SIG-M5 (cell line): ENCODE data around the gene PTH2.
"Not testable (repeated sequence)": the region's sequence is repeated elsewhere in the genome, so short reads cannot be mapped to it uniquely, and the experiment has no call there.

Experiments
- DNase-seq: peaks from one replicate; lab custom pipeline; 2025; lab: John Stamatoyannopoulos, UW

PTH2 gene

GRCh38 chr19:49447485-49448431, 24.5 kb upstream of the PTH2 start:
- DNase-seq, result no peak

- no peak for DNase-seq
Observed at GRCh38 chr19:49445997-49446396, 22.8 kb upstream of the PTH2 start.

- DNase-seq, result not testable (repeated sequence)
Observed at GRCh38 chr19:49444100-49444700, 21.0 kb upstream of the PTH2 start.

GRCh38 chr19:49443366-49444099, 20.3 kb upstream of the PTH2 start:
- DNase-seq, result peak; percentile 54

- no peak for DNase-seq
Observed at GRCh38 chr19:49442771-49443365, 19.6 kb upstream of the PTH2 start.

- DNase-seq, result no peak
Observed at GRCh38 chr19:49442354-49442753, 19.1 kb upstream of the PTH2 start.

GRCh38 chr19:49441960-49442350, 18.7 kb upstream of the PTH2 start:
- no peak for DNase-seq

- DNase-seq, result no peak
Observed at GRCh38 chr19:49441210-49441959, 18.1 kb upstream of the PTH2 start, which contains the start of gene SLC17A7. SLC17A7 (minus strand) TSS chr19:49441527; CDS start chr19:49441379, 148 bp downstream.

- DNase-seq, result no peak
Observed at GRCh38 chr19:49440439-49441209, 17.4 kb upstream of the PTH2 start.

GRCh38 chr19:49439836-49440235, 16.6 kb upstream of the PTH2 start:
- DNase-seq, result no peak

- DNase-seq, result no peak
Observed at GRCh38 chr19:49438261-49438660, 15.0 kb upstream of the PTH2 start.

GRCh38 chr19:49437231-49437630, 14.0 kb upstream of the PTH2 start:
- DNase-seq, result no peak

- DNase-seq, result no peak
Observed at GRCh38 chr19:49436381-49437017, 13.3 kb upstream of the PTH2 start.

- DNase-seq, result no peak
Observed at GRCh38 chr19:49435670-49436069, 12.4 kb upstream of the PTH2 start.

- no peak for DNase-seq
Observed at GRCh38 chr19:49434907-49435583, 11.8 kb upstream of the PTH2 start.

GRCh38 chr19:49433240-49433901, 10.1 kb upstream of the PTH2 start:
- no peak for DNase-seq

GRCh38 chr19:49432141-49433073, 9.2 kb upstream of the PTH2 start:
- no peak for DNase-seq

- DNase-seq, result no peak
Observed at GRCh38 chr19:49431330-49431749, 8.1 kb upstream of the PTH2 start.
